Measurements from ENCODE around the gene ACR.
"Not testable (repeated sequence)": the region's sequence is repeated elsewhere in the genome, so short reads cannot be mapped to it uniquely, and the experiment has no call there.

ACR gene

DNA sequence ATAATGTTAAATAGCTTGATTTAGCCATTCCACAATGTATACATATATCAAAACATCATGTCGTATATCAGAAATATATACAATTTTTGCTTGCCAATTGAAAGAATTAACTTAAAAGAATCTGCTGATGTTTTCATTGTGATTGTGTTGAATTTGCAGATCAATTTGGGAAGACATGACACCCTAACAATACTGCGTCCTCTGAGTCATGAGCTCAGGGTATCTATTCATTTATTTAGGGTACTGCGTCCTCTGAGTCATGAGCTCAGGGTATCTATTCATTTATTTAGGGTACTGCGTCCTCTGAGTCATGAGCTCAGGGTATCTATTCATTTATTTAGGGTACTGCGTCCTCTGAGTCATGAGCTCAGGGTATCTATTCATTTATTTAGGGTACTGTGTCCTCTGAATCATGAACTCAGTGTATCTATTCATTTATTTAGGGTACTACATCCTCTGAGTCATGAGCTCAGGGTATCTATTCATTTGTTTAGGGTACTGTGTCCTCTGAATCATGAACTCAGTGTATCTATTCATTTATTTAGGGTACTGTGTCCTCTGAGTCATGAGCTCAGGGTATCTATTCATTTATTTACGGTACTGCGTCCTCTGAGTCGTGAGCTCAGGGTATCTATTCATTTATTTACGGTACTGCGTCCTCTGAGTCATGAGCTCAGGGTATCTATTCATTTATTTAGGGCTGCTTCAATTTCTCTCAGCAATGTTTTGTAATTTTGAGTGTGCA lies 21.8 kb downstream of the ACR start:
- not testable (repeated sequence) for H3K4me3 ChIP-seq (ENCODE audit: insufficient read depth in 1 of 2, low read depth in 1 of 2, low read length in 2 of 2); H3K4me2 ChIP-seq (ENCODE audit: low read length, poor library complexity, severe bottlenecking); H3K23ac ChIP-seq (ENCODE audit: low read length in 2 of 2); H3K4me1 ChIP-seq (ENCODE audit: control insufficient read depth, insufficient read depth, low read depth, low read length); H3K4ac ChIP-seq (ENCODE audit: low read depth in 1 of 2, low read length in 2 of 2); H3K27ac ChIP-seq (ENCODE audit: low read length, poor library complexity, severe bottlenecking); H2BK12ac ChIP-seq (ENCODE audit: low read length in 2 of 2); H3K14ac ChIP-seq (ENCODE audit: low read length in 2 of 2); H4K8ac ChIP-seq (ENCODE audit: low read length); H4K91ac ChIP-seq (ENCODE audit: low read length); H2AK5ac ChIP-seq (ENCODE audit: low read length, severe bottlenecking); H3K18ac ChIP-seq (ENCODE audit: low read depth in 1 of 2, low read length in 2 of 2); H2AFZ ChIP-seq (ENCODE audit: low read depth, low read length); H3K36me3 ChIP-seq (ENCODE audit: control insufficient read depth in 1 of 2, insufficient read depth in 2 of 2, low read depth in 1 of 2, low read length in 2 of 2); H3K9ac ChIP-seq (ENCODE audit: low read length); H2BK120ac ChIP-seq (ENCODE audit: low read depth, low read length); H3K9me3 ChIP-seq (ENCODE audit: control insufficient read depth, low read length); H2BK15ac ChIP-seq (ENCODE audit: low read depth, poor library complexity, severe bottlenecking); H2BK5ac ChIP-seq (ENCODE audit: low read depth, low read length, poor library complexity, severe bottlenecking); H3K79me1 ChIP-seq (replicated peaks; ENCODE audit: low read length, poor library complexity, severe bottlenecking); H3K27me3 ChIP-seq (ENCODE audit: control insufficient read depth in 1 of 2, insufficient read depth in 1 of 2, low read length in 2 of 2)
- peak; percentile 81 for DNase-seq
- whole genome bisulfite sequencing: 18% methylated on average over 4 of the region's 10 CpGs

DNA sequence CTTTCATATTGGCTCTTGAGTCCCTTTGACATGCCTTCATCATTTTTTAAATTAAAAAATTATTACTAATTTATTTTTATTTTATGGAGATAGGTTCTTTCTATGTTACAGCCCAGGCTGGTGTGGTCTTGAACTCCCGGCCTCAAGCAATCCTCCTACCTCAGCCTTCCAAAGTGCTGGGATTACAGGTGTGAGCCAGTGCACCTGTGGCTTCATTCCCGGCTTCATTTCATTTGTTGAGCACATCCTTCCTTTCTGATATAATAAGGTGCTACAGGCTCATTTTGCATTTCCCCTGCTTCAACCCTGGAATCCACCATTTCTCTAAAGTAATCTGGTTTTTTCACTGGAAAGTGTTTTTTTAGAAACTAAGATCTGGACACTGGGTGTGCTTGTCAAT lies 23.8 kb downstream of the ACR start:
- not testable (repeated sequence) for H4K91ac ChIP-seq (ENCODE audit: low read length); H3K4me1 ChIP-seq (ENCODE audit: control insufficient read depth, insufficient read depth, low read depth, low read length)

DNA sequence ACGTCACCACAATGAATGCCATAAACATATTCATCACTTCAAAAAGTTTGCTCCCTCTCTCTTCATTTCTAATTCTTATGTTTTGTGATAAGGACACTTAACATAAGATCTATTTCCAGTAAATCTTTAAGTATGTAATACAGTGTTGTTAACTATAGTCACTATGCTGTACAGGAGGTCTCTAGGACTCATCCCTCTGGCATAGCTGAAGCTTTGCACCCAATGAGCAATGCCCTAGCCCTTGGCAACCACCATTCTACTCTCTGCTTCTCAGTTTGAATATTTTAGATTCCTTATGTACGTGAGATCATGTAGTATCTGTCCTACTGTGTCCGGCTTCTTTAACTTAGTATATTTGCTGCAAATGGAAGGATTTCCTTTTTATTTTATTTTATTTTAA lies 26.3 kb downstream of the ACR start:
- not testable (repeated sequence) for H3K4me2 ChIP-seq (ENCODE audit: low read length, poor library complexity, severe bottlenecking); DNase-seq; H3K36me3 ChIP-seq (ENCODE audit: control insufficient read depth in 1 of 2, insufficient read depth in 2 of 2, low read depth in 1 of 2, low read length in 2 of 2)

More for the DNA sequence above, 23.8 kb downstream of the ACR start:
- not testable (repeated sequence) for H3K4me2 ChIP-seq (ENCODE audit: low read length, poor library complexity, severe bottlenecking); H2BK15ac ChIP-seq (ENCODE audit: low read depth, poor library complexity, severe bottlenecking); H2AK5ac ChIP-seq (ENCODE audit: low read length, severe bottlenecking); H3K9me3 ChIP-seq (ENCODE audit: control insufficient read depth, low read length); H3K4ac ChIP-seq (ENCODE audit: low read depth in 1 of 2, low read length in 2 of 2); H3K23ac ChIP-seq (ENCODE audit: low read length in 2 of 2); H3K4me3 ChIP-seq (ENCODE audit: insufficient read depth in 1 of 2, low read depth in 1 of 2, low read length in 2 of 2); H2BK120ac ChIP-seq (ENCODE audit: low read depth, low read length); H3K27me3 ChIP-seq (ENCODE audit: control insufficient read depth in 1 of 2, insufficient read depth in 1 of 2, low read length in 2 of 2); H3K79me1 ChIP-seq (replicated peaks; ENCODE audit: low read length, poor library complexity, severe bottlenecking); H3K14ac ChIP-seq (ENCODE audit: low read length in 2 of 2); DNase-seq; H3K9ac ChIP-seq (ENCODE audit: low read length); H3K27ac ChIP-seq (ENCODE audit: low read length, poor library complexity, severe bottlenecking); H2AFZ ChIP-seq (ENCODE audit: low read depth, low read length); H4K8ac ChIP-seq (ENCODE audit: low read length); H2BK12ac ChIP-seq (ENCODE audit: low read length in 2 of 2); H3K36me3 ChIP-seq (ENCODE audit: control insufficient read depth in 1 of 2, insufficient read depth in 2 of 2, low read depth in 1 of 2, low read length in 2 of 2); H2BK5ac ChIP-seq (ENCODE audit: low read depth, low read length, poor library complexity, severe bottlenecking); H3K18ac ChIP-seq (ENCODE audit: low read depth in 1 of 2, low read length in 2 of 2)
- 97% methylated on average over 2 of the region's 2 CpGs for WGBS

DNA sequence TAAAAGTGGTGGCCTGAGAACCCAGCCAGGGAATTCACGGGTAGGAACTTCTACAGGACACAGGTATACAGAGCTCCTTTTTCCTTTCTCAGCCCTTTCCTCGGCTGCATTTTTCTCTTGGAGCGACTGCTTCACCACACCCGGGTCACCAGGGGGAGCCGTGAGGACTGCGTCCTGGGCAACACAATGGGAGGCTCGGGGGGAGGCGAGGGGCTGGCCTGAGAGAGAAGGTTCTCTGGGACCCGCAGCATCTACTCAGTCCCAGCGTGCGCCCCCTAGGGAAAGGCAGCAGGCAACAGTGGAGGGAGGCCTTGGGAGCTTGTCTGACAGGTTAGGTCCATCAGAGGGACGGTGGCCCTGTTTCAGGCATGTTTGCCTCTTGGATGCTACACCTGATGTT lies 37.1 kb downstream of the ACR start:
- H2BK5ac ChIP-seq (ENCODE audit: low read depth, low read length, poor library complexity, severe bottlenecking): not testable (repeated sequence)

More for the DNA sequence above, 26.3 kb downstream of the ACR start:
- WGBS: no CpG with 5 or more reads among the region's 3 CpGs
- H3K9me3 ChIP-seq (ENCODE audit: control insufficient read depth, low read length); H3K79me1 ChIP-seq (replicated peaks; ENCODE audit: low read length, poor library complexity, severe bottlenecking); H3K23ac ChIP-seq (ENCODE audit: low read length in 2 of 2); H2BK120ac ChIP-seq (ENCODE audit: low read depth, low read length); H4K8ac ChIP-seq (ENCODE audit: low read length); H4K91ac ChIP-seq (ENCODE audit: low read length); H2BK15ac ChIP-seq (ENCODE audit: low read depth, poor library complexity, severe bottlenecking); H3K4ac ChIP-seq (ENCODE audit: low read depth in 1 of 2, low read length in 2 of 2); H3K9ac ChIP-seq (ENCODE audit: low read length); H2BK12ac ChIP-seq (ENCODE audit: low read length in 2 of 2); H2BK5ac ChIP-seq (ENCODE audit: low read depth, low read length, poor library complexity, severe bottlenecking); H3K14ac ChIP-seq (ENCODE audit: low read length in 2 of 2); H3K18ac ChIP-seq (ENCODE audit: low read depth in 1 of 2, low read length in 2 of 2); H2AFZ ChIP-seq (ENCODE audit: low read depth, low read length); H2AK5ac ChIP-seq (ENCODE audit: low read length, severe bottlenecking); H3K27ac ChIP-seq (ENCODE audit: low read length, poor library complexity, severe bottlenecking); H3K4me3 ChIP-seq (ENCODE audit: insufficient read depth in 1 of 2, low read depth in 1 of 2, low read length in 2 of 2); H3K27me3 ChIP-seq (ENCODE audit: control insufficient read depth in 1 of 2, insufficient read depth in 1 of 2, low read length in 2 of 2); H3K4me1 ChIP-seq (ENCODE audit: control insufficient read depth, insufficient read depth, low read depth, low read length): not testable (repeated sequence)

More for the DNA sequence above, 37.1 kb downstream of the ACR start:
- H3K27ac ChIP-seq (ENCODE audit: low read length, poor library complexity, severe bottlenecking); H2BK120ac ChIP-seq (ENCODE audit: low read depth, low read length); H3K4ac ChIP-seq (ENCODE audit: low read depth in 1 of 2, low read length in 2 of 2); H3K27me3 ChIP-seq (ENCODE audit: control insufficient read depth in 1 of 2, insufficient read depth in 1 of 2, low read length in 2 of 2); H3K4me1 ChIP-seq (ENCODE audit: control insufficient read depth, insufficient read depth, low read depth, low read length); H3K4me3 ChIP-seq (ENCODE audit: insufficient read depth in 1 of 2, low read depth in 1 of 2, low read length in 2 of 2); H3K9me3 ChIP-seq (ENCODE audit: control insufficient read depth, low read length); H4K8ac ChIP-seq (ENCODE audit: low read length); H3K14ac ChIP-seq (ENCODE audit: low read length in 2 of 2); H3K9ac ChIP-seq (ENCODE audit: low read length); H2AK5ac ChIP-seq (ENCODE audit: low read length, severe bottlenecking); H3K79me1 ChIP-seq (replicated peaks; ENCODE audit: low read length, poor library complexity, severe bottlenecking); H3K4me2 ChIP-seq (ENCODE audit: low read length, poor library complexity, severe bottlenecking); H2AFZ ChIP-seq (ENCODE audit: low read depth, low read length); H2BK15ac ChIP-seq (ENCODE audit: low read depth, poor library complexity, severe bottlenecking); H3K18ac ChIP-seq (ENCODE audit: low read depth in 1 of 2, low read length in 2 of 2); H3K23ac ChIP-seq (ENCODE audit: low read length in 2 of 2); H2BK12ac ChIP-seq (ENCODE audit: low read length in 2 of 2); H4K91ac ChIP-seq (ENCODE audit: low read length): not testable (repeated sequence)
- 14% methylated on average over 10 of the region's 12 CpGs for WGBS
- peaks cover 11 to 14% of the 10 kb centered on the region in 2 experiments for H3K36me3 ChIP-seq (ENCODE audit: control insufficient read depth in 1 of 2, insufficient read depth in 2 of 2, low read depth in 1 of 2, low read length in 2 of 2)
- DNase-seq: peak; percentile 70

Measured in mesenchymal stem cell (in vitro differentiated cells and primary cell).